M059J (cell line): ENCODE data around the gene ABLIM2. TPM values are rescaled to one million over a fixed set of nuclear protein-coding genes. Genes with fewer than 3 reads are reported as not detected.

Experiments used
- DNase-seq: peaks from one replicate; pipeline ENCODE4 v3.0.0-alpha.2; 2012; ENCODE audit warnings: low read depth
- total RNA-seq: library from RNA; depleted of rRNA; stranded (reverse); fragments of >200 nt; shearing (Covaris generic); gene quantifications from 2 replicates; pipeline ENCODE4 v1.2.3, GENCODE V29; 2014

ABLIM2 gene
- total RNA-seq, 1 experiment from 2014 or later, result not detected

DNA sequence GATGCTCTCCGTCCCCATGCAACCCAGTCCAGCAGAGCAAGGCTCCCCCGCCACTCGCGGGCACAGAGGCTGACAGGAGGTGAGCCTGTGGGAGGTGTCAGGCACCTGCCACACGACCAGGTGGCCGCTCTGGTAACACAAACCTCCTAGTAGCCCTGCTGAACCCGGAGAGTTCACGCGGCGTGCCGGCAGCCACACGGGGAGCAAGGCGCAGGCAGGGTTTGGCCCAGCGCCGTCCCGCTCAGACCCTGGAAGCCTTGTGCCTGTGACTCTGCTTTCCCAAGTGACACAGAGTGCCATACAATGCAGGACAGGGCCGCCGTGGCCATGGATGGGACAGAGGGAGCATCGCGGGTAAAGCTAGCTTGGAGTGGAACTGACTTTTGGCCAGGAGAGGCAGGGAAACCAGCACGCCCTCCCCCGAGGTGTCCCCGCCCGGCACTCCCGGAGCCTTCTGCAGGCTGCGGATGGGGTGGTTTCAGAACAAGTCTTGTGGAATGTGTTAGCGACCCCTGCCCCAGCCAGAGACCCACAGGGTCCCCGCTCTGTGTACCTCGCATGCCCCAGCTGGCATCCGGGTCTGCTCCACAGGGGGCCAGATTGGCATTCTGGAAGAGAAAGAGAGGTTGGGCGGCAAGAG is 174.2 kb downstream of the ABLIM2 start:
- no peak for DNase-seq

DNA sequence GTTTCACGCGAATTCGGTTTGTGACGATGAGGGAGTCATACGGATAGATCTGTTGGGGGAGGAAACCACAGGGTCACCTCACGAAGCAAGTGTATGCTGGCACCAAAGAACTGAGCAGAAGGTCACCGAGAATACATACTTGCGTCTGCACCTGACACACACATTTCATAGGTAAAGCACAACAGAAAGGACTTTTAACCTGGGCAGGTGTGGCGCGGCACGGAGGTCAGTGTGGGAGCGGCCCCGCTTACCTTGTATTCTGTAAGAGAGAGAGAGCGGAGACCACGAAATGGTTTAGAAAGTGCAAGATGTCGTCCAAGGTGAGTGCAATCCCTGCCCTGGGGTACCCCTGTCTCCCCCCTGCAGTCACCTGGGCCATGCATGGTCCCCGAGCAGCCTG is 175.3 kb downstream of the ABLIM2 start:
- DNase-seq, result no peak

DNA sequence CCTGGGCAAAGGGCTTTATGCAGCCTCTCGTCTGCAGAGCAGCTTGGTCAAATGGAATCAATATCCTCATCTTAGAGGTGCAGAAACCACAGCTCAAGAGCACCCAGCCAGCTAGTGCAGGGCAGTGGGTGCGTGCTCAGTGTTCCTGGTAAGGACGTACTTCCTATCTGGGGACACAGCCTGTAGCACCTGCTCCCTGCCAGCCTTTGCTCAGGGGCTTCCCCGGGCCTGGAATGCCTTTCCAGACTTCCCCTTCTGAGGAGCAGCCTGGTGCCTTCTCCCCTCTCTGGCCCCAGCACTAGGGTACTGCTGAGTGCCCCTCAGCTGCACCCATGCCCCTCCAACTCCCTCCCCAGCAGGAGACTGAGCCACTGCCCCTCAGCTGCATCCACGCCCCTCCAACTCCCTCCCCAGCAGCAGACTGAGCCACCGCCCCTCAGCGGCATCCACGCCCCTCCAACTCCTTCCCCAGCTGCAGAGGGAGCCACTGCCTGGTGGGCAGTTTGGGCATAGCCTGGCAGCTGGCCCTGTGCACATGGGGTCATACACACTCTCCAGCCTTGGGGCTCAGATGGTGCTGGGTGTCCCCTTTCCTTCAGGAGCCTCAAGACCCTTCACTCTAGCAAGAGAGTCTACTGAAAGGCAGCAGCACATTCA is 176.7 kb downstream of the ABLIM2 start:
- DNase-seq, result no peak

DNA sequence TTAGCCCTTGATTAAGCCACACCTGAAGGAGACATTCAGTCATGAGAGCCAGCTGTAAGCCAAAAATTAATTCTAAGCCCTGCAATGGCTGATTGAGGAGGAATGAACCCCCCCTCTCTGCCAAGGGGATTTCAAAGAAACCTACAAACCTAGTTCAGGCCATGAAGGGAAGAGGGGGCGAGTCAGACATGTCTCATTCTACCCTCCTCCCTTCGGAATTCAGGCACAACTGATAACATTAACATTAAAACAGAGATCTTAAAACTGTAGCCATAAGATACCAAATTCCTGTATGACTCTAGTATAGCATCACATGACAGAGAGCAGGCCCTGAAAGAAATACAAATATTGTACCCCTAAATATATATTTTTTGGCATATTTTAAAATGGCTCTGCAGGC is 178.6 kb downstream of the ABLIM2 start:
- peak; percentile 61 for DNase-seq

DNA sequence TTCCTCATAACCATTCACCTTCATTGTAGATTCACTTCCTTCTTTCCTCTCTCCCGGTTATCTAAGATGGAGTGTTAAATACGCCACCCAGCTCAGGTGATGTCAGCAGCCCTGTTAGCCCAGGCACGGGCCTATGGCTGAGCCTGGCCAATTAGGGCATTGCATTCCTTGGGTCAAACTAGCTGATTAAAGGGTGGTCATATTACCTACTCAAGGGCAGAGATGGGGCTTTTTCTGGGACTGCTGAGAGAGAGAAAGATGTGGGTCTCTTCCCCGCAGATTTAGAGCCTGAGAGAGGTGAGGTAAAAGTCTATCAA is 179.0 kb downstream of the ABLIM2 start:
- no peak for DNase-seq

DNA sequence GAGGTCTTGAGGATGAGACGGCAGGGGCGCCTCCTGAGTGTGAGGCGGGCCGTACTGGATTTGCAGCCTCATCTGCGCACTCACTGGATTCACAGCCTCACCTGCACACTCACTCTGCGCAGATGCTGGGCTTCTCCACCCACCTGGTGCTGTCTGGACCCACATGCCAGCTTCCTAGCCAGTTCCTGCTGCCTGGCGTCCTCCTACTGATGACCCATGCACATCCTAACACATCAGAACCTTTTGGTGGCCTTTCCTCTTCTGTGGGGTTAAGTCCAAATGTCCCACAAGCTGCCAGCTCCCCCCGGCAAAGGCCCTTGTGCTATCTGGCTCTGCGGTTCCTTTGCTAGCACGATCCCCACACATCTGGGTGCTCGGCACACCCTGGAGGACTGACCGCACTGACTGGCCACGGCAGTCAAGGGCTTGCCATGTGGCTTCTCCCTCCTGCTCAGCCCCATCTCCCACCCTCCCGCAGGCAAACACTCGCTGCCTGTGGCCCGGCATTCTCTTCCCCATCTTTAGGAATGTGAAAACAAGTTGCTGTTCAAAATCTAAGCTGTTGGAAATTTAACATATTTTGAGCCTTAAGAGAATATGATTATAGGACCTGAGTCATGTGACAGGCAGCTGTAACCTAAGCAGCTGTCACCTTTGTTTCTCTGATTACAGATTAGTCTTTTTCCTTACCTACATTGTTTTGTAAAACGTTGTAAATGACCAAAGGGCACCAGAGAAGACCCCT is 179.5 kb downstream of the ABLIM2 start:
- no peak for DNase-seq

DNA sequence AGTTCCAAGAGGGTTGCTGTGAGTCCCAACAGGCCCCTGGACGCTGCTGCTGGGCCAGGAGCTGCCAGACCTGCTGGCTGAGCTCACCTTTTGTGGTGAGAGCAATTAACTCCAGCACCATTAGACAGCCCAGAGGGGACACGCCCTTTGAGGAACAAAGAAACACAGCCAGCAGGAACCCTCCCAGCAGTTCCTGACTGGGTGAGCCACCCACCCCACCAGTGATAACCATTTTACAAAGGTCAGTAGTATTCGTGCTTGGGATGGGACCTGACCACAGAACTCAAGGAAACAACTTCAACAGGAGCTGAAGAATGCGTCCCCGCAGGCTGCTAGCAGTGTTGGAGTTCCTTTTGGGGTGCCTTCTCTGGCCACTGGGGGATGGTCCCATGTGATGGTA is 180.1 kb downstream of the ABLIM2 start:
- DNase-seq, result peak; percentile 92

DNA sequence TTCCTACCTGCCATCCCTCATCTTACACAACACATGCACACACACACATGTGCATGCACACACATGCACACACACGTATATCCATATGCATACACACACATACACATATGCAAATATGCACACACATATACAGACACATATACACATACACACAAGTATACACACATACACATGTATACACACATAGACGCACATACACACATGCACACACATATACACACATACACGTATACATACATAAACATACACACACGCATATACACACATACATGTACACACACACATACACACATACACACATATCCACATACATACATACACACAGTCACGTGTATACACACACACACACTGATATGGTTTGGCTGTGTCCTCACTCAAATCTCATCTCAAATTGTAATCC is 182.0 kb downstream of the ABLIM2 start:
- no peak for DNase-seq

DNA sequence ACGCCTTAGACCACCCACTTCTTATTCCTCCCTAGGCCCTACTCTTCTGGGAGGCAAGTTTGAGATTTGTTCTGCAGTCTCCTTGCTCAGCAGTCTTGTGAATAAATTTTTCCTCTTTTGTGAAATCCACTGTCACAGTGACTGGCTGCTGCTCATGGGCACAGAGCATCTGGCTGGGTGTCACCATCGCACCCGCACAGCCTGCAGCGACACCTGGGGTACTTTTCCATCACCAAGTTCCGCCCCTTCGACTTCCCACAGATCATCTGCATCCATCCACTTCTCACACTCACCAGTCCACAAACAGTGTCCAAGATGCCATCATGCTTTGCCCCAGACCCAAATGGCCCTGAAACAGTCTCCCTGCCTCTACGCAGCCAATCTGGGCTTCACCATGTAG is 182.6 kb downstream of the ABLIM2 start:
- no peak for DNase-seq

DNA sequence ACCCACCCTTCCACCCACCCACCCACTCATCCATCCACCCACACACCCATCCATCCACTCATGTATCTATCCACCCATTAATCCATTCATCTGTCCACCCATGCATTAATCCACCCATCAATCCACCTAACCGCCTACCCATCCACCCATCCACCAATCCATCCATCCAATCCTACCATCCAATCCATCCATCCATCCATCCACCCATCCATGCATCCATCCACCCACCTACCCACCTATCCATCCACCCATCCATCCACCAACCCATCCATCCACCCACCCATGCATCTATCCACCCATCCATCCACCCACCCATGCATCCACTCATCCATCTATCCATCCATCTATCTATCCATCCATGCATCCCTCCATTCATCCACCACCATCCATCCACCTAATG is 184.2 kb downstream of the ABLIM2 start:
- no peak for DNase-seq

DNA sequence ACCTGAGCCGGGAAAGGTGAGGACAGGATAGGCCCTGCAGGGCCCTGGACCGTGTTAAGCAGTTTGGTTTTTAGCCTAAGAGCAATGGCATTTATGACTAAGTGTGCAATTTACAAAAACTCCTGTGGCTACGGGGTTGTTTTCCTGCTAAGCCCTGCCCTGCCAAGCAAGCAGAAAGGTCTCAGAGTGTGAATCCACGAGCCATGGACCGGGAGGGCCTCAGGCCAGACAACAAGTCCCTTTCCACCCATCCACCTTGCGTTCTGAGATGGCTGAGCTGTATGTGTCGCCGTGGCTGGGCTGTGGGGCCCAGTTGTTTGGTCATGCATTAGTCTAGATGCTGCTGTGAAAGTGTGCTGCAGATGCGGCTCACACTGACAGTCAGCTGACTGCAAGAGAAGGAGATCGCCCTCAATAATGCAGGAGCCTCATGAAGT is 185.1 kb downstream of the ABLIM2 start:
- peak; percentile 95 for DNase-seq

DNA sequence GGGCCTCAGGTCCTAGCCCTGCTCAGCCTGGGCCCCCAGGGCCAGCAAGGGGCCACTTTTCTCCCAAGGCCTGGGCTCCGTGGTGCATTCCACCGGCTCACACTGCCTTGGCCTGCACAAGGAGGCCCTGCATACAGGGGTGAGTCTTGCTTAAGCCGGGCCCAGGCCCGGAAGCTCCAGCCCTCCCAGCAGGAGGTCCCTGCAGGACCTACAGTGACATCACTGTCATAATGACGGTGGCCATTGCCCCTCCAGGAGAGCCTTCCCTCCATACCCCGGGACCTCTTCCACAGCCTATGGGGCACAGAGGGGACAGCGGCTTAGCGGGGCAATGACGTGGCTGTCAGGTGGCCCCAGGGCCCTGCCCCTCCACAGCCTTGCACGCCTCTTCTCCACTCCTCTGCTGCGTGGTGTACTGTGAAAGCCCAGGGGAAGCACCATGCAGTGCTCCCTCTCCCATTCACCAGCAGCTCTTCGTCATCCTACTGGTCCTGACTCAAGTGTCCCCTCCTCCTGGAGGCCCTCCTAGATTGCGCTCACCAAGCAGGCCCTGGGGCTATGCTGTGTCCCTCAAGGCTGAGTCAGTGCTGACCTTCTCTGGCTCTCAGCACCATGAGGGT is 186.6 kb downstream of the ABLIM2 start:
- peak; percentile 61 for DNase-seq

DNA sequence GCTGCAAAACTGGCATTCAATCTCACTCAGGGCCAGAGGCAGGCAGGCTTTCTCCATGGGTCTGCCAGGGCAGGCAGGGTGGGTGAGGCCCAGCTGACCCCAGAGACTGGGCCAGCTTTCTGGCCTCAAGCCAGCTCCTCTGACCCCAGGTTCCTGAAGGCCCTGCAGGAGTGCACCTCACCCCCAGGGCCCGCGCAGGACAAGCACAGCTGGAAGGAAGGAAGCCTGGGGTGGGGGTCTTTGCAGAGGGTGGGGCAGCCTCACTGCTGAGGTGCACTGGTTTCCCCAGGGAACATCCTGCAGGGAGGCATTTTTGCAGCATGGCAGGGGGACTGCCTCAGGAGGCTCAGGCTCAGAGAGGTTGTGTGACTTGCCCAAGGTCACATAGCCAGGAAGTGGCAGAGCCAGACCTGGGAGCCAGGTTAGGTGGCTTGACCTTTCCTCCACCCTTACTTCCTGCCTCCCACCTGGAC is 187.4 kb downstream of the ABLIM2 start:
- no peak for DNase-seq

DNA sequence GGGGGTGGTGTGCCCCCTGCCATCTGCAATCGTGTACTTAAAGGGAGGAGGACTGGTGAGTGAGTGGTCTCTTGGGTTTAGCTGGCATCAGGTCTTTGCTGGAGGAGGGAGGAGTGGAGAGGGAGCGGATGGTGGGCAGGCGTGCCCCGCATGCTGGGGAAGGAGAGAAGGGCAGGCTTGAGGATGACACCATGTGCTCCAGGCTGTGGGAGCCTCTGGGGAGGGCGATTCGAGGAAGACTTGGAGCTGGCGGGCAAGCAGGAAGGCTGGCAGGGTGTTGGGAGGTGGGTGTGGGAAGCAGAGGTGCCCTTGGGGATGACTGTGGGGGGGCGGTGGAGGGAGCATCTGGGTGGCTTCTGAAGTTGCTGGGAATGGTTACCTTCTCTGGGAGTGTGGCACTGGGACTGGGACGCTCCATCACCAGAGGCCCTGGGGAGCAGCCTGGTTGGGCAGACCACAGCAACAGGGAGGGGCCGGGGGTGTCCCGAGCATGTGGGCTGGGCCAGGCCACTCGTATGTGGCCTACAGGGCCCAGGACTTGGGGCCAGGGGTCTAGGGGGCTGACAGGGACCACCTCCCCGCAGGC is 188.2 kb downstream of the ABLIM2 start:
- DNase-seq, result peak; percentile 62

DNA sequence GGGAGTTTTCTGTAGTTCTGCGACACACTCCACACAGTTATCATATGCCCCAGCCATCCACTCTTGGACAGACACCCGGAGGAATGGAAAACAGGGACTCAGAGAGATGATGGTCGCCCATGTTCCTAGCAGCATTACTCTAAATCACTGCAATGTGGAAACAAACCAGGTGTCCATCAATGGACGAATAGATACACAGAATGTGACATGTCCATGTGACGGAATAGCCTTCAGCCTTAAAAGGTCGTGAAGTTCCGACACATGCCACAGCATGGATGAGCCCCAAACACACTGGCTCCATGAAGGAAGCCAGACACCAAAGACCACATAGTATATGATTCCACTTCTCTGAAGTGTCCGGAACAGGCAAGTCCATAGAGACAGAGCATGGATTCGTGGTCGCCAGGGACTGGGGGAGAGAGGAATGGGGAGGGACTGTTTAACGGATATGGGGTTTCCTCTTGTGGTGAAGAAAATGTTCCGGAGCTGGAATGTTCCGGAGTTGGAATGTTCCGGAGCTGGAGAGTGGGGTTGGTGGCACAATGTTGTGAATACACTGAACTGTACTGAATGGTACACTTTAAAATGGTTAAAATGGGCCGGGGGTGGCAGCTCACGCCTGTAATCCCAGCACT is 190.2 kb downstream of the ABLIM2 start:
- DNase-seq, result no peak

DNA sequence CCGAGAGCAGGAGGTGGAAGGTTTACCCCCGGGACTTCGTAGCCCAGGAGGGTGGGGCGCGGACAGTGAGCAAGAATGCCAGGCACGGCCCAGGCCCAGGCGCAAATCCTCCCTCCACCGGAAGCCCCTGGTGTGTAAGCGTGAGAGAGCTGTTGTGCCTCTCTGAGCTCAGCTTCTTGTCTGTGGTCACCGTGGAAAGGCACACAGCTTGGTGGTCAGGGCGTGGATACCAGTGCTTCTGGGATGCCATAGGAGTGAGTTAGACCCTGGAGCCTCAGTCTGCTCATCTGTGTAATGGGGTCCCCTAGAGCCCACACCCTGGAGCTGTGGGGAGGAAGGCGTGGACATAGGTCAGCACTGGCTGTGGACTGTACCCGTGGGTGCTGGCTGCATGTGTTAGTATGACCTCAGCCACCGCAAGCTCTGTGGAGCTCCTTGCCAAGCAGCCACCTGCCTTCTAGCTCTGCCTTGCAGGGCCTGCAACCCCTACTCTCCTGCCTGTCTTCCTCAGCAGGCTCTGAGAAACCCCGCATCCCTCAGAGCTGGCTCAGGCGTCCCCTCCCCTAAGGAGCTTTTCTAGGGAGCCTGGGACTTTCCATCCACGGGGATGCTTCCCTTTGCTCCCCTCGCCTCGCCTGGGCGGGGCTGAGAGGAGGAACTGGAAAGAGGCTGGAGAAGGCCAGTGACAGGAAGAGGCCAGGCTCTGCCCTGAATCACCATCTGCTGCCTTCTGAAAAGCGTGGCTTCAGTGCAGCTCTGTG is 190.9 kb downstream of the ABLIM2 start:
- DNase-seq, result peak; percentile 48

DNA sequence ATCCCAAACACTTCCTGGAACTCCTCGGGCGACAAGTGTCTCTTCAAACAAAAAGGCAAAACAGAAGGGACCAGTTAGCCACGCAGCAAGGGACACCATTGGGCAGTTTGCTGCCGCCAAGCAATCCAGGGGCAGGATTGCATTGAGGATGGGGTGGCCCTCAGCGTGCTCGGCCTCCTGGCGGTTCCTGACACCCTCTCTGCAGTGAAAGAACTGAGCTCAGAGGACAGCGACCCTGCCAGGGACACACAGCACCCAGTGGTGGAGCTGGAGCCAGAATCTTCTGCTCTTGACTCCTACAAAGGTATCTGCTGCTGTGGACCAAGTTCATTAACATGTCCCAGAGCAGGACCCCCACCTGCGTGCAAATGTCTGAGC is 191.6 kb downstream of the ABLIM2 start:
- no peak for DNase-seq

DNA sequence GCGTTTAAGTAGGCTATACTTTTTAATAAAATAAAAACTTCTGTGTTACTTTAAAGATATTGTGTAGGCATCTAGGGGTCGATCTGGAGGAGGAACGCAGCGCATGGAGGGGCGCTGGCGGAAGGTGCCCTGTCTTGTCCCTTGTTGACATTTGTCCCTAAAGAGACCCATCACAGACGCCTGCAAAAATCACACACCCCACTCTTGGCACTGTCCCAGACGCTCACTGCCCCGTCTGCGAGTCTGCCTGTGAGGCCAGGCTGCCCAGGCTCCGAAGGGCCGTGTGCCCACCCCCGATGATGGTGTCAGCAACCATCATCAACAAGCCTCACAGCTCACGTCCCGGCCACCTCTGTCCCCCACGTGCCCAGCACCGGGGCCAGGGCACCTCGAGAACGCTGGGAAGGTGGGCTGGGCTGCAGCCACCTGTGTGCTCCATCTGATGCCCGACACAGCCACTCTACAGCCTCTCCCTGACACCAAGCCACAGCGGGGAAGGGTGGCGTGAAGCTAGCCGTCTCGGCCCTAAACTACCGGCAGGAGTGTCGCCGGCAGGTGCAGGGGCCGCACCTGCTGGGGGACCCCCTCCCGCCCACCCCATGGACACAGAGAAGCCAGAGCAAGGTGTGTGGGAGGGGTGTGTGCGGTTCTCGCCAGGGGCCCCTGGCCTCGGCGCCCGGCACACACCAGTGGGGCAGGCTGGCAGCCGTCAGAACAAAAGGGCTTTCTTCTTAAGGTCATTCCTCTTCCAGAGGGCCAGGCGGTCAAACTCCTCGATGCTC is 192.1 kb downstream of the ABLIM2 start:
- DNase-seq, result no peak

DNA sequence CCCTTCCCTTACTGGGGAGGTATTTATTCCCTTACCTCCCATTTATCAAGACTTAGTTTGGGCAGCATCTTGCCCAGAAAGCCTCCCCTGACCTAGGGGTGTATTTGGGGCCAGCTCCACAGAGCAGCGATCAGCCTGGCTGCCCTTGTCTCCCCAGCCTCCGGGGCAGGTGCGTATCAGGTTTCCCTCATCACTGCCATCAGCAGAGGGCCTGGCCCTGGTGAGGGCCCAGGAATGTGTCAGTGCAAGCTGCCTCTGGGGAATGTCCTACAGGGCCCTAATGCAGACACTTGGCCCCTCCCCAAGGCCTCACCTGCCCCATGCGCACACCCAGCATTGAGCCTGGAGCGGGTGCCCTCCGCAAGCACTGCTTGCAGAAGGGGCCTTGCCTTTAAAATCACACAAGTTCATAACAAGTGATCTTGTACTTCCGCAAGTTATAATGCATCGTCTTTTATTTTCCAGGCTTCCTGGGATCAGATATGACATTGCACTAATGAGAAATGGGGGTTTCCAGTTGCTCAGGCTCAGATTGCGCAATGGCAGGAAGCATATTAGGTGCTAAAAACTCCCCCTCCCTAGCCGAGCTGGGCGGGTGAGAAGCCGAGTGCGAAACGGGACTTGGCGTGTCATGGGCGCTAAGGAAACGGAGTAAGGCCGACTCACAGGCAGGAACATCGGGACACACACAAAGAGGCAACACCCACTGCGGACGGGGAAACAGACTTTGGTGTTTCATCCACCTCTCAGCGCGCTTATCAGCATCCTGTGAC is 193.5 kb downstream of the ABLIM2 start:
- no peak for DNase-seq
